K562 (cell line): Measurements from ENCODE around the gene C3orf70. TPM values are rescaled to one million over a fixed set of nuclear protein-coding genes. Genes with fewer than 3 reads are reported as not detected.
A peak's percentile ranks its signal among the peaks of the same experiment; 100 is the strongest.

Source experiments
- ATAC-seq: fragments of 200-7000 bp; cut with Tn5 transposase; 3 replicates; pipeline ENCODE4 v1.9.1; 2020; ENCODE audit warnings: moderate library complexity
- BruUV-seq: library from RNA; stranded (reverse); fragments of 400-500 nt; replicated peaks from 2 replicates; lab custom pipeline; 2021; lab: Mats Ljungman, UMichigan
- CTCF ChIA-PET: fragments of 300-600 bp; formaldehyde crosslinking; extraction: SDS; loops from one replicate; lab custom pipeline; 2021; ENCODE audit warnings: low intra/inter-chr PET ratio; lab: Yijun Ruan, JAX
- POLR2A ChIA-PET: fragments of 300-600, 350-650 bp; sonication (Branson Sonifier 250); formaldehyde crosslinking; extraction: SDS; loops from one replicate; lab custom pipeline; 2021; ENCODE audit warnings: antibody characterized with exemption, inconsistent platforms; lab: Yijun Ruan, JAX
- DNase-seq, 4 experiments: peaks; one replicate each; pipeline versions ENCODE4 v3.0.0 to v3.0.0-alpha.2; 2011 to 2018; ENCODE audit warnings: low spot score in 3 of 4, mixed read lengths in 3 of 4; ENCODE audit errors: extremely low read depth in 1 of 4
- FAIRE-seq: peaks from 2 replicates; lab custom pipeline; 2011; peaks lifted over from hg19 to GRCh38; lab: Jason Lieb, UNC
- H2AFZ ChIP-seq: 2 replicates; pipeline ENCODE4 v1.6.0; 2011; ENCODE audit warnings: low read depth, low read length, control low read depth, inconsistent platforms
- H3K27ac ChIP-seq: fragments of 200-600 bp; 3 replicates; pipeline ENCODE4 v1.8.0; 2011; ENCODE audit warnings: low read depth, mild to moderate bottlenecking, control low read depth, inconsistent platforms, low read length, moderate library complexity, mixed read lengths; ENCODE audit errors: extremely low read depth
- H3K27me3 ChIP-seq, 2 experiments: fragments of 300-600 bp in 1 of 2; 2 replicates in 1 of 2; 3 replicates in 1 of 2; pipeline versions ENCODE4 v1.6.0 to v1.8.0; 2011; ENCODE audit warnings: inconsistent platforms in 2 of 2, low read length in 2 of 2, mild to moderate bottlenecking in 1 of 2, mixed read lengths in 1 of 2, moderate library complexity in 1 of 2; ENCODE audit not compliant: control insufficient read depth in 2 of 2, insufficient read depth in 2 of 2
- H3K36me3 ChIP-seq: fragments of 300-600 bp; 3 replicates; pipeline ENCODE4 v1.8.0; 2011; ENCODE audit warnings: mild to moderate bottlenecking, low read length, inconsistent platforms; ENCODE audit not compliant: control insufficient read depth, insufficient read depth
- H3K4me1 ChIP-seq, 2 experiments: fragments of 200-600 bp in 1 of 2; replicated peaks in 1 of 2; 2 replicates in 1 of 2; 3 replicates in 1 of 2; pipeline versions ENCODE4 v1.5.1 to v1.8.0; 2011; ENCODE audit warnings: inconsistent platforms in 2 of 2, low read length in 2 of 2, mild to moderate bottlenecking in 1 of 2, mixed read lengths in 1 of 2, moderate library complexity in 1 of 2; ENCODE audit not compliant: control insufficient read depth in 2 of 2, insufficient read depth in 2 of 2
- H3K4me2 ChIP-seq: 2 replicates; pipeline ENCODE4 v1.6.1; 2011; ENCODE audit warnings: low read length, control low read depth, inconsistent platforms, mixed read lengths; ENCODE audit not compliant: insufficient read depth
- H3K4me3 ChIP-seq: fragments of 200-600 bp; sonication (generic), shearing (Covaris generic); 2 replicates; pipeline ENCODE4 v1.5.1; 2016; ENCODE audit warnings: control low read depth, inconsistent platforms
- H3K79me2 ChIP-seq: fragments of 200-600 bp; 3 replicates; pipeline ENCODE4 v1.8.0; 2011; ENCODE audit warnings: low read length, inconsistent platforms; ENCODE audit not compliant: control insufficient read depth, insufficient read depth
- H3K9ac ChIP-seq, 2 experiments: 2 replicates each; pipeline versions ENCODE4 v1.6.0 to v1.6.1; 2011; ENCODE audit warnings: low read depth in 2 of 2, low read length in 2 of 2, control low read depth in 1 of 2, inconsistent platforms in 1 of 2, mild to moderate bottlenecking in 1 of 2, mixed read lengths in 1 of 2; ENCODE audit not compliant: insufficient read depth in 1 of 2
- H3K9me1 ChIP-seq: one replicate; pipeline ENCODE4 v1.6.0; 2011; ENCODE audit warnings: inconsistent platforms, mild to moderate bottlenecking, low read length, moderate library complexity; ENCODE audit not compliant: control insufficient read depth, insufficient read depth
- H3K9me3 ChIP-seq: replicated peaks from 2 replicates; pipeline ENCODE4 v1.5.1; 2011; ENCODE audit warnings: low read depth, low read length, inconsistent platforms; ENCODE audit not compliant: control insufficient read depth, insufficient read depth
- H4K20me1 ChIP-seq: replicated peaks from 2 replicates; pipeline ENCODE4 v1.6.1; 2011; ENCODE audit warnings: low read length, inconsistent platforms, mixed read lengths; ENCODE audit not compliant: control insufficient read depth, insufficient read depth
- CBX8 ChIP-seq: fragments of 200-600 bp; sonication (generic); IDR thresholded peaks from 2 replicates; pipeline ENCODE4 v1.6.1; 2012; ENCODE audit warnings: borderline replicate concordance, mixed run types, low read depth, mild to moderate bottlenecking, moderate library complexity, mixed read lengths, low read length, control low read depth, inconsistent platforms; ENCODE audit not compliant: poor library complexity, severe bottlenecking; ENCODE audit errors: extremely low read depth
- MYNN ChIP-seq, 2 experiments: sonication (generic); formaldehyde crosslinking in 1 of 2; IDR thresholded peaks; 2 replicates each; pipeline versions ENCODE4 v1.5.0 to v1.6.1; 2016 to 2020; ENCODE audit warnings: antibody characterized with exemption in 1 of 2, missing genetic modification reagents in 1 of 2
- NUFIP1 ChIP-seq: fragments of 450-650 bp; IDR thresholded peaks from 2 replicates; pipeline ENCODE4 v1.6.1; 2018; ENCODE audit not compliant: partially characterized antibody
- TARDBP ChIP-seq: fragments of 450-650 bp; IDR thresholded peaks from 2 replicates; pipeline ENCODE4 v1.6.1; 2016
- TBL1XR1 ChIP-seq, 2 experiments: IDR thresholded peaks; 2 replicates each; pipeline ENCODE4 v1.6.1; 2012; ENCODE audit warnings: improper control_type of control experiment in 2 of 2, low read length in 2 of 2, mild to moderate bottlenecking in 1 of 2
- ZNF696 ChIP-seq: fragments of 250-450 bp; sonication (Bioruptor Pico); conservative IDR thresholded peaks from 2 replicates; pipeline ENCODE4 v1.4.0; 2020; ENCODE audit warnings: mild to moderate bottlenecking, moderate library complexity
- WGBS: fragments of 100-300 bp; shearing (Covaris generic); methylation state at CpG from one replicate; pipeline ENCODE4 v1.1.6; 2016; ENCODE audit warnings: low coverage, mixed read lengths; ENCODE audit not compliant: insufficient coverage; ENCODE audit errors: missing lambda C conversion rate; 5-methylcytosine and 5-hydroxymethylcytosine counted together
- in situ Hi-C: fragments of 300-500 bp; cut with MboI; formaldehyde crosslinking; loops from 4 replicates; pipeline ENCODE4 v1.15.0; 2018; ENCODE audit warnings: inconsistent platforms, mixed read lengths
- intact Hi-C: fragments of 100-400 bp; cut with micrococcal nuclease; formaldehyde crosslinking; loops from 2 replicates; pipeline ENCODE4 v1.14.2; 2022
- polyA plus RNA-seq, 8 experiments: library from polyadenylated mRNA; depleted of rRNA in 4 of 8; stranded (reverse) in 5 of 8; unstranded in 3 of 8; fragments of >200 nt; fragmentation: Nextera tagmentation in 2 of 8; fragmentation: Illumina TruSeq in 1 of 8; extraction: Ambion mirVana in 2 of 8; extraction: Trizol in 1 of 8; gene quantifications; 2 replicates each; pipeline versions ENCODE4 v1.2.1 to v1.2.3, GENCODE V29; 2011 to 2014; ENCODE audit warnings: inconsistent platforms in 1 of 8, missing spikeins in 1 of 8
- total RNA-seq, 7 experiments: library from RNA; depleted of rRNA in 6 of 7; stranded (reverse); fragments of >200 nt in 6 of 7; fragmentation: Illumina TruSeq in 2 of 7; extraction: Trizol in 2 of 7; gene quantifications; 2 replicates each; pipeline versions ENCODE4 v1.2.1 to v1.2.3, GENCODE V29; 2011 to 2021; ENCODE audit warnings: low replicate concordance in 1 of 7
- TF ChIP-seq, protein P1 (sequence below): IDR thresholded peaks from 2 replicates; pipeline ENCODE4 v1.6.1; 2016; ENCODE audit warnings: missing genetic modification characterization, missing compliant biosample characterization

C3orf70 gene
- total and polyA plus RNA-seq, 9 of the 15 experiments (the other 6 are each of a cell fraction or from before 2014, with no cell fraction given): 0.01 to 0.04 (median 0.03) TPM; not detected in 6

DNA sequence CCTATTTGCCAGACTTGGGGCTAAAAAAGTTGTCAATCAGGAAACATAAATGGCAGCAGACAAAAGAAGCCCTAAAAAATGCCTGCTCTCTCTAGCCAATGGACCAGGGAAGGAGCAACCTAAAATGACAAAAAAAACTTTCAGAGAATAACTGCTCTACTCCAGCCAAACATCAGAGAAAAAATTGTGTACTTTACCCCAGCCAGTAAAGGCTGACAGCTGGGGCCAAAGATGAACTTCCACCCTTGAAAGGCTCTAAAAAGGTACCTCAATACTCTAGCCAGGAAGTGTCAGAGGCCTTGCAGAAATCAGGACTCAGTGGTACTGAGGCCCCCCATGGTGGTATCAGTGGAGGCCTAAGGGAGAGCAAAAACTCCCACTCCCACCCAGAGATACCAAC lies 18.4 kb downstream of the C3orf70 start (continued):
- TF ChIP-seq, protein P1, sequence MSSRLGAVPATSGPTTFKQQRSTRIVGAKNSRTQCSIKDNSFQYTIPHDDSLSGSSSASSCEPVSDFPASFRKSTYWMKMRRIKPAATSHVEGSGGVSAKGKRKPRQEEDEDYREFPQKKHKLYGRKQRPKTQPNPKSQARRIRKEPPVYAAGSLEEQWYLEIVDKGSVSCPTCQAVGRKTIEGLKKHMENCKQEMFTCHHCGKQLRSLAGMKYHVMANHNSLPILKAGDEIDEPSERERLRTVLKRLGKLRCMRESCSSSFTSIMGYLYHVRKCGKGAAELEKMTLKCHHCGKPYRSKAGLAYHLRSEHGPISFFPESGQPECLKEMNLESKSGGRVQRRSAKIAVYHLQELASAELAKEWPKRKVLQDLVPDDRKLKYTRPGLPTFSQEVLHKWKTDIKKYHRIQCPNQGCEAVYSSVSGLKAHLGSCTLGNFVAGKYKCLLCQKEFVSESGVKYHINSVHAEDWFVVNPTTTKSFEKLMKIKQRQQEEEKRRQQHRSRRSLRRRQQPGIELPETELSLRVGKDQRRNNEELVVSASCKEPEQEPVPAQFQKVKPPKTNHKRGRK: no peak
- TF ChIP-seq TBL1XR1 (IDR thresholded peaks at IDR 0.05; ENCODE audit: low read length in 2 of 2): no peak
- TF ChIP-seq ZNF696: no peak
- TF ChIP-seq TARDBP: no peak
- no peak for TF ChIP-seq MYNN (IDR thresholded peaks at IDR 0.05)
- TF ChIP-seq MYNN (CRISPR knock-in tag; IDR thresholded peaks at IDR 0.05): no peak

DNA sequence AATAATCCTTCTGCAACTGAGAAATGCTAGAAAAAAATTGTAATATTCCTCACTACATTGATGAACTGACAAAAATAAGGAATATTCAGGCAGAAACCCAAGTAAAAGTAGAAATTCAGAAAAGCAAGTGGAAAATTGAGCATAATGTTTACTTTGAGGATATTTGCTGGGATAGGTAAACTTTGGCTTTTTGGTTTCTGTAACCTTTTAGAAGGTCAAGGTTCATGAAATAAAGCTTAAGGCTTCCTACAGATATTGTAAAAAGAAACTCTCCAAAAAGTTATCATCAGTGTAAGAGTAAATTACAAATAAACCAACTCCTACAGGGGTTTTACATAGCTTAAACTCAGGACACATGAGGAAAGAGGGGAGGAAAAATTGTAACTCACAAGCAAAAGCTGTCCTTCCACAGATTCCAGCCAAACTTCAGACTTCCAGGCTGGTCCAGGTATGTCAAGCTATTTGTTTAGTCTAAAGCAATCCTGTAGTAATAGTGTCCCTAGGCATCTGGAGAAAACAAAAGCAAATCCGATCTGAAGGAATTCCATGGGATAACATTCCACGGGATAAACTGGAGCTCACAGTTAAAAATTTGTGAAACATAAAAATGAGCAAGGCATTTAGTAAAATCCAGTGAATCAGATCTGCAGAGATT lies 21.1 kb downstream of the C3orf70 start:
- Histone ChIP-seq H4K20me1 (no peaks in the 10 kb centered on the region), H3K9me3 (no peaks in the 10 kb centered on the region), H3K9ac (no peak overlapping the region), H3K36me3 (no peaks in the 10 kb centered on the region), H3K27ac (no peak overlapping the region), H3K4me3 (no peak overlapping the region), H3K4me1 (no peaks in the 10 kb centered on the region), H3K79me2 (no peaks in the 10 kb centered on the region), H3K4me2 (no peak overlapping the region), H2AFZ (no peak overlapping the region), H3K27me3 (peaks cover 1 to 10% of the 10 kb centered on the region in 2 experiments; a peak in 4 of 5 replicates), H3K9me1 (no peaks in the 10 kb centered on the region)
- no peak for DNase-seq
- TF ChIP-seq CBX8 (peak; percentile 47), NUFIP1 (no peak)
- no peak for ATAC-seq
- ChIA-PET POLR2A (no interaction called here), CTCF (interaction anchor here (0.6 kb wide), 1 partner anchor 36 kb away, joined by 3 read pairs; no protein-coding TSS in a partner anchor)
- in situ Hi-C loops (no loop called here), intact Hi-C loops (no loop called here)
- no peak for FAIRE-seq
- no TSS peak for BruUV-seq
- WGBS: 0% methylated on average over 2 of the region's 2 CpGs
